ENCODE measurements around the gene CREB5. TPM values are rescaled to one million over a fixed set of nuclear protein-coding genes. Genes with fewer than 3 reads are reported as not detected.

CREB5 gene
- total RNA-seq, 1 experiment from 2014 or later: 0.49 TPM

- CTCF ChIA-PET: no interaction called here
- no peaks in the 10 kb centered on the region for H4K20me1 ChIP-seq (ENCODE audit: insufficient read depth)
- H3K9ac ChIP-seq (ENCODE audit: low read length): no peak overlapping the region
- H3K36me3 ChIP-seq (ENCODE audit: control insufficient read depth in 1 of 2, insufficient read depth in 2 of 2, low read length in 2 of 2): no peaks in the 10 kb centered on the region
- H3K9me3 ChIP-seq (ENCODE audit: control insufficient read depth in 1 of 2, insufficient read depth in 1 of 2, low read depth in 1 of 2, low read length in 2 of 2): no peaks in the 10 kb centered on the region
- no peak overlapping the region for H2AFZ ChIP-seq (ENCODE audit: low read depth, low read length, poor library complexity, severe bottlenecking)
- no TSS peak for BruUV-seq (replicated peaks)
- POLR2A ChIA-PET: no interaction called here
- no peaks in the 10 kb centered on the region for H3K4me1 ChIP-seq (ENCODE audit: control insufficient read depth in 1 of 2, insufficient read depth in 2 of 2, low read length in 2 of 2)
- H3K4me3 ChIP-seq (replicated peaks in 1 of 2; ENCODE audit: low read depth in 1 of 2, low read length in 2 of 2): no peak overlapping the region
- peaks cover 60% of the 10 kb centered on the region for H3K27me3 ChIP-seq (ENCODE audit: insufficient read depth, low read length)
- intact Hi-C loops (cut with micrococcal nuclease): no loop called here
- H3K27ac ChIP-seq (ENCODE audit: low read depth, low read length): no peak overlapping the region
- TF ChIP-seq JUND (IDR thresholded peaks at IDR 0.05) (no peak), EZH2 (IDR thresholded peaks at IDR 0.05) (no peak), SP1 (IDR thresholded peaks at IDR 0.05; ENCODE audit: low read depth) (no peak), ZBTB33 (IDR thresholded peaks at IDR 0.05; ENCODE audit: extremely low read depth, insufficient replicate concordance, low read length) (no peak), RAD21 (IDR thresholded peaks at IDR 0.05; ENCODE audit: low read depth) (no peak), YY1 (IDR thresholded peaks at IDR 0.05; ENCODE audit: extremely low read depth, insufficient replicate concordance, low read depth, low read length) (no peak), EZH2phosphoT487 (IDR thresholded peaks at IDR 0.05; ENCODE audit: borderline replicate concordance) (no peak), ZNF274 (IDR thresholded peaks at IDR 0.05; ENCODE audit: low read depth, low read length) (no peak), ELF1 (IDR thresholded peaks at IDR 0.05; ENCODE audit: borderline replicate concordance, low read depth) (no peak)
- TF ChIP-seq, protein P1, sequence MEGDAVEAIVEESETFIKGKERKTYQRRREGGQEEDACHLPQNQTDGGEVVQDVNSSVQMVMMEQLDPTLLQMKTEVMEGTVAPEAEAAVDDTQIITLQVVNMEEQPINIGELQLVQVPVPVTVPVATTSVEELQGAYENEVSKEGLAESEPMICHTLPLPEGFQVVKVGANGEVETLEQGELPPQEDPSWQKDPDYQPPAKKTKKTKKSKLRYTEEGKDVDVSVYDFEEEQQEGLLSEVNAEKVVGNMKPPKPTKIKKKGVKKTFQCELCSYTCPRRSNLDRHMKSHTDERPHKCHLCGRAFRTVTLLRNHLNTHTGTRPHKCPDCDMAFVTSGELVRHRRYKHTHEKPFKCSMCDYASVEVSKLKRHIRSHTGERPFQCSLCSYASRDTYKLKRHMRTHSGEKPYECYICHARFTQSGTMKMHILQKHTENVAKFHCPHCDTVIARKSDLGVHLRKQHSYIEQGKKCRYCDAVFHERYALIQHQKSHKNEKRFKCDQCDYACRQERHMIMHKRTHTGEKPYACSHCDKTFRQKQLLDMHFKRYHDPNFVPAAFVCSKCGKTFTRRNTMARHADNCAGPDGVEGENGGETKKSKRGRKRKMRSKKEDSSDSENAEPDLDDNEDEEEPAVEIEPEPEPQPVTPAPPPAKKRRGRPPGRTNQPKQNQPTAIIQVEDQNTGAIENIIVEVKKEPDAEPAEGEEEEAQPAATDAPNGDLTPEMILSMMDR (IDR thresholded peaks at IDR 0.05 in 2 of 3, conservative IDR thresholded peaks at IDR 0.05 in 1 of 3; ENCODE audit: borderline replicate concordance in 1 of 3, insufficient read depth in 1 of 3, low read depth in 2 of 3, low read length in 2 of 3): no peak
- TF ChIP-seq, protein P2, sequence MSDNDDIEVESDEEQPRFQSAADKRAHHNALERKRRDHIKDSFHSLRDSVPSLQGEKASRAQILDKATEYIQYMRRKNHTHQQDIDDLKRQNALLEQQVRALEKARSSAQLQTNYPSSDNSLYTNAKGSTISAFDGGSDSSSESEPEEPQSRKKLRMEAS (IDR thresholded peaks at IDR 0.05): no peak
- TF ChIP-seq, protein P3, sequence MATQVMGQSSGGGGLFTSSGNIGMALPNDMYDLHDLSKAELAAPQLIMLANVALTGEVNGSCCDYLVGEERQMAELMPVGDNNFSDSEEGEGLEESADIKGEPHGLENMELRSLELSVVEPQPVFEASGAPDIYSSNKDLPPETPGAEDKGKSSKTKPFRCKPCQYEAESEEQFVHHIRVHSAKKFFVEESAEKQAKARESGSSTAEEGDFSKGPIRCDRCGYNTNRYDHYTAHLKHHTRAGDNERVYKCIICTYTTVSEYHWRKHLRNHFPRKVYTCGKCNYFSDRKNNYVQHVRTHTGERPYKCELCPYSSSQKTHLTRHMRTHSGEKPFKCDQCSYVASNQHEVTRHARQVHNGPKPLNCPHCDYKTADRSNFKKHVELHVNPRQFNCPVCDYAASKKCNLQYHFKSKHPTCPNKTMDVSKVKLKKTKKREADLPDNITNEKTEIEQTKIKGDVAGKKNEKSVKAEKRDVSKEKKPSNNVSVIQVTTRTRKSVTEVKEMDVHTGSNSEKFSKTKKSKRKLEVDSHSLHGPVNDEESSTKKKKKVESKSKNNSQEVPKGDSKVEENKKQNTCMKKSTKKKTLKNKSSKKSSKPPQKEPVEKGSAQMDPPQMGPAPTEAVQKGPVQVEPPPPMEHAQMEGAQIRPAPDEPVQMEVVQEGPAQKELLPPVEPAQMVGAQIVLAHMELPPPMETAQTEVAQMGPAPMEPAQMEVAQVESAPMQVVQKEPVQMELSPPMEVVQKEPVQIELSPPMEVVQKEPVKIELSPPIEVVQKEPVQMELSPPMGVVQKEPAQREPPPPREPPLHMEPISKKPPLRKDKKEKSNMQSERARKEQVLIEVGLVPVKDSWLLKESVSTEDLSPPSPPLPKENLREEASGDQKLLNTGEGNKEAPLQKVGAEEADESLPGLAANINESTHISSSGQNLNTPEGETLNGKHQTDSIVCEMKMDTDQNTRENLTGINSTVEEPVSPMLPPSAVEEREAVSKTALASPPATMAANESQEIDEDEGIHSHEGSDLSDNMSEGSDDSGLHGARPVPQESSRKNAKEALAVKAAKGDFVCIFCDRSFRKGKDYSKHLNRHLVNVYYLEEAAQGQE (IDR thresholded peaks at IDR 0.05; ENCODE audit: low read depth): no peak
- H3K4me2 ChIP-seq (ENCODE audit: low read length): no peak overlapping the region
- DNase-seq (ENCODE audit: low read depth, low spot score): no peak
- RAD21 ChIA-PET (ENCODE audit: low non-redundant PET in 1 of 2, low total read pairs in 2 of 2, uncharacterized antibody in 2 of 2, unreplicated experiment in 2 of 2): no interaction called here
- H3K9me2 ChIP-seq (ENCODE audit: insufficient read depth): no peaks in the 10 kb centered on the region
- no peak for ATAC-seq
- no peaks in the 10 kb centered on the region for H3K79me2 ChIP-seq (ENCODE audit: insufficient read depth, low read length)
Observed at GRCh38 chr7:28531291-28531690, 119.0 kb downstream of the CREB5 start.
